GM18867 (cell line): Measurements from ENCODE around the gene KRT23.

Source experiments
- ATAC-seq: cut with Tn5 transposase; IDR thresholded peaks from one replicate; pipeline ENCODE4 v1.9.1; 2021; ENCODE audit warnings: mild to moderate bottlenecking, moderate library complexity; ENCODE audit not compliant: unreplicated experiment

KRT23 gene

GRCh38 chr17:40873255-40873654 is 64.2 kb downstream of the KRT23 start:
- no peak for ATAC-seq
